Stimulated activated CD4-positive, alpha-beta T cell treated with anti-CD3 and anti-CD28 coated beads, Interleukin-1b, Interleukin-23, amount 100 ng/mL, for 24 hours (primary cell): ENCODE measurements around the gene SLC25A26.
"Not testable (repeated sequence)": the region's sequence is repeated elsewhere in the genome, so short reads cannot be mapped to it uniquely, and the experiment has no call there.

ENCODE experiments used
- DNase-seq, 4 experiments: peaks; one replicate each; pipeline ENCODE4 v3.0.0-alpha.2; 2020; ENCODE audit warnings: low read depth in 4 of 4, low spot score in 1 of 4

SLC25A26 gene

DNA sequence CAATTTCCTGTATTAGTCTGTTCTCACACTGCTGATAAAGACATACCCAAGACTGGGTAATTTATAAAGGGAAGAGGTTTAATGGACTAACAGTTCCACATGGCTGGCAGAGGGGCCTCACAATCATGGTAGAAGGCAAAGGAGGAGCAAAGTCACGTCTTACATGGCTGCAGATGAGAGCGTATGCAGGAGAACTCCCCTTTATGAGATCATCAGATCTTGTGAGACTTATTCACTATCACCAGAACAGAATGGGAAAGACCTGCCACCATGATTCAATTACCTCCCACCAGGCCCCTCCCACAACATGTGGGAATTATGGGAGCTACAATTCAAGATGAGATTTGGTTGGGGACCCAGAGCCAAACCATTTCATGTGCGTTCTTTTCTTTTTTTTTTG is 5.3 kb downstream of the SLC25A26 start:
- DNase-seq: not testable (repeated sequence)

GRCh38 chr3:66227051-66227450 is 6.2 kb downstream of the SLC25A26 start:
- DNase-seq: no peak

GRCh38 chr3:66227915-66228314 is 7.1 kb downstream of the SLC25A26 start:
- no peak for DNase-seq

GRCh38 chr3:66228707-66229106 is 7.9 kb downstream of the SLC25A26 start:
- no peak for DNase-seq

- no peak for DNase-seq
These were observed 9.1 kb downstream of the SLC25A26 start for GRCh38 chr3:66229931-66230330.

DNA sequence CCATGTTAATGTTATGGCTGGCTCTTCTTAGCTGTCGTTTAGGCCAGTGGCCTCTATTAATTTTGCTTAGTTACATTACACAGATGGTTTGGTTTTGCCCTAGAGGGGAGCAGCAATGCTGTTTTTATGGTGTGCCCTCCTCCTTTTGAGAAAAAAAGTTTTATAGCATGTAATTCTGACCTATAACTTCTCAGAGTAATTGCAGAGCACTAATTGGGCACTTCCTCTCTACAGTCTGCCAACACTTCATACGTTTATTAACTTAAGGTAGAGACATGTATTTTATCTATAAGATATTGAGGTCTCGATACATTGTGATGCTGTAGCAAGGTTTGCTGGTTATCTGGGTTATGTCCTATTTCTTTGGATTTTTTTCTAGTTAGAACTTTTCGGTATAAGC is 12.2 kb downstream of the SLC25A26 start:
- DNase-seq: no peak

DNA sequence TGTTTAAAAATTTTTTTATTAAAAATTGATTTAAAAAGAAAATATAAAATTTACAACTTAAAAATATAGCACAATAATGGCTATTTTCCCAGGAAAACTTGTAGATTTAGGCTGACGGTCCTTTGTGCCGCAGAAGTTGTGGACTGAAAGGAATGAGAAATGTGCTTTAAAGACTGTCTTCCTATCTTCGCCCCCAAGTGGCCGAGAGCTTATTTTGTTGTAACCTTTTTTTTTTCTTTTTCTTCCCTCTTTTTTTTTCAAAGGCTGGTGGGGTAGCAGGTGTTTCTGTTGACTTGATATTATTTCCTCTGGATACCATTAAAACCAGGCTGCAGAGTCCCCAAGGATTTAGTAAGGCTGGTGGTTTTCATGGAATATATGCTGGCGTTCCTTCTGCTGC is 15.5 kb downstream of the SLC25A26 start:
- no peak for DNase-seq

DNA sequence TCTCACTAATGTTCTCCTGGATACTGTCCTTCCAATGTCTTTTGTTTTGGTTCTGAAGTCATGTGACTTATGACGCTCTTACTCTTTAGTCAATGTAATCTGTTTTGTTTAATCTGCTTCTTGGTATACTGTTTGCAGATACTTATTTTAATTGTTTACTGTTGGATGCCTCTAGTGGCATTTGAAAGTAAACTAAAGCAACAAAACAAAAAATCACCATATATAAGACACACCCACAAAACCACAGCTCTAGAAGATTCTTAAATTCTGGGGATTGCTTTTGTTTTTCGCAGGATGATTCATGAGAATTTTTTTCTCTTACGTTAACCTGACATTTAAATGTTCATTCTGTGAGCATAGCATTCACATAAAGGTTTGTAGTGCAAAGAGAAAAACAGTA is 16.8 kb downstream of the SLC25A26 start:
- DNase-seq: no peak

GRCh38 chr3:66239513-66240123 is 18.8 kb downstream of the SLC25A26 start:
- no peak for DNase-seq

GRCh38 chr3:66241466-66241865 is 20.7 kb downstream of the SLC25A26 start:
- no peak for DNase-seq

DNA sequence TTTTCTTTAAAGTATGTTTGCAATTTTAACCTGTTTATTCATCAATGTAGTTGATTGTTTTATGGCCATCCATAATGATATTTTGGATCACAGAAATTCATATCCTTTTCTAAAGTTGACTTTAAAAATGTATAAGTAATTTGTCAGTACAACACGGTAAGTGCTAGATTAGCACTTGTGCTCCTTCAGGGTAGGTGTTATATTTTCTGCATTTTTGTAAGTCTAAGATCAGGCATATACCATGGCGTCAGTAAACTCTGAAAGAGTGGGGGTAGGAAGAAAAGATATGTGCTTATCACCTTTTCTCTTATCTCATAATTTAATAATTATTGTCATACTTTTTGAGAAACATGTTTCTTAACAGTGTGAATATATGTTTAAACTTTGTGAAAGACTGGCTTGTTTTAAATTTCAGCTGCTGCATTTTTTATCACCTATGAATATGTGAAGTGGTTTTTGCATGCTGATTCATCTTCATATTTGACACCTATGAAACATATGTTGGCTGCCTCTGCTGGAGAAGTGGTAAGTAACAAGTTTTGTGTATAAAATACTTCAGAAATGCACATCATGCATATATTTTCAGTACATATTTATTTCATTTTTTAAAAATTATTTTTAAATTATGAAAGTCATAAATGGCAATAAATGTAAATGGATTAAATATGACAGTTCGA is 22.1 kb downstream of the SLC25A26 start:
- DNase-seq: no peak

- no peak for DNase-seq
These were observed 27.8 kb downstream of the SLC25A26 start for GRCh38 chr3:66248641-66249040.

GRCh38 chr3:66253790-66254620 is 33.2 kb downstream of the SLC25A26 start:
- DNase-seq: no peak

DNA sequence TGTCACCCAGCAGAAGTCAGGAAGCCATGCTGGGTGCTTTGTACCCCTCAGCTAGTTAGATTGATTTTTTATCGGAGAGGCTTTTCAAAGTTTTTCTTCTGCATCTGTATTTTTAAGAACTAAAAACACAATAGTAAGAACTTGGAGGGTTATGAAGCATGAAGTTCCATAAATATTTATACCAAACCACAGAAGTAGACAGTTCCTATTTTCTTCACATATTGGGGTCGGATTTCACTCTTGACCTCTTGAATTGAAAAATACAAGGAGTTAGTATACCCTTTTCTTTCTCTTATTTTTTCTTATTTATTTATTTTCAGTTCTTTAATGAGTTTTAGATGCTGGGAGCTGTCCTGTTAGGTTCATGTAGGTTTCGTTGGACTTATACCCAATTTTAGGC is 35.1 kb downstream of the SLC25A26 start:
- no peak for DNase-seq

GRCh38 chr3:66256806-66257205 is 36.0 kb downstream of the SLC25A26 start:
- no peak for DNase-seq

DNA sequence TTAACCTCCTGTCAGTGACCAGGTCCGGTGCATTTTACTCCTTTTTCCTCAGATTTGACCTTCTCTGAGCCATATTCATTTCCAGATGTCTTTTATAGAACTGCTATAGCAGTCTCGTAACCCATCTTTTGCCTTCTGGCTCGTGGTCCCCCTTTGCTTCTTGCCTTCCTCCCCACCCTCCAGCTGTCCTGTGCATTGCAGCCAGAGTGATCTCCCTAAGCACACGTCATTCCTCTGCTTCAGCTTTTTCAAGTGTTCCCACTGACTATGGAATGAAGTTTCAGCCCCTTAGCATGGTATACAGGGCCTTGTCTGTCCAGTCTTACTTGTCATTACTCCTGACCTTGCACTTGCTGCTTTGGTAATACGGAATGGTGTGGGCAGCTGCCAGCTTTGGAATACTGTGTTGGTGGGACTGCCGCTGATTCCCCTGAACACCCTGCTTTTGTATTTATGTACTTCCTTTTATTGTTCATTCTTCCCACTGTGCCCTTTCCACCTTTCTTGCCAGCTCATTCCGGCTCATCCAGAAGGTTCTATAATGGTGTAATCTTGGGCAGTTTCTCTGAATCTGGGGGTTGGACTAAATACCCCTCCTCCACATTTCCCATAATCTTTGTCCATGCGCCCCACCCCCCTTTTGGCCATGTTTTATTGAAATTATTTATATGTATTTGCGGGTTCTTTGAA is 38.9 kb downstream of the SLC25A26 start:
- no peak for DNase-seq

DNA sequence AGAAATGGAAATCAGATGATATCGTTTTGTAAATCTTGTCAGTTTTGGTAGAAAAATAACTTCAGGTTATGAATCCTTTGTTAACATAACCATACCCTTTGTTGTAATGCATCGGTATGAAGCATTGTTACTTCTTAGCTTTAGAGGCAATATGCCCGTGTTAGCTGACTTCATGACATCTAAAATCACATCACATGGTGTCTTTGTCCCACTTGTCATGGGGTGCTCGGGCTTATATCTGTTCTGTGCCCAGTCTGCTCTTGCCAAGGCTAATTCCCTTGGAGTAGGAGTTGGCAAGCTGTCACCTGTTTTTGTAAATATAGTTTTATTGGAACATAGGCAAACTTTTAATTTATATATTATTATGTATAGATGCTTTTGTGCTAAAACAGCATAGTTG is 39.6 kb downstream of the SLC25A26 start:
- no peak for DNase-seq

GRCh38 chr3:66261355-66261754 is 40.6 kb downstream of the SLC25A26 start:
- DNase-seq: no peak

- DNase-seq: no peak
These were observed 44.8 kb downstream of the SLC25A26 start for GRCh38 chr3:66265649-66266048.

- DNase-seq: no peak
These were observed 45.8 kb downstream of the SLC25A26 start for GRCh38 chr3:66266551-66266950.

DNA sequence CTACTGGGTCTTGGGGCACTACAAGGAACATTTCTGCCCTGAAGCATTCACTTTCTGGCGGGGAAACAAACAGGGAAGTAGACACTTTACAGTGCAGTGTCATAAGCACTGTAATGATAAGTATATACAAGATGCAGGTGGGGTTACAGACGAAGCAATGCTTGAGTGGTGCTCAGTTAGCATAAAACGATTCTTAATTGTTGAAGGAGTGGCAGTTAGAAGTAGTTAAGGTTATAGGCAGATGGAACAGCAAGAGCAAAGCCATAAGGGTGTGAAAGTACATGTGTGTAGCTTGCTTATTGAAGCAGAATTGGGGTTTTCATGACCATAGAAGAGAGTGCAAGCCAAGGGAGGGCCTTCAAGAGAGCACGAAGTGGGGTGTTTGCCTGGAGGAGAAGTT is 46.2 kb downstream of the SLC25A26 start:
- no peak for DNase-seq

DNA sequence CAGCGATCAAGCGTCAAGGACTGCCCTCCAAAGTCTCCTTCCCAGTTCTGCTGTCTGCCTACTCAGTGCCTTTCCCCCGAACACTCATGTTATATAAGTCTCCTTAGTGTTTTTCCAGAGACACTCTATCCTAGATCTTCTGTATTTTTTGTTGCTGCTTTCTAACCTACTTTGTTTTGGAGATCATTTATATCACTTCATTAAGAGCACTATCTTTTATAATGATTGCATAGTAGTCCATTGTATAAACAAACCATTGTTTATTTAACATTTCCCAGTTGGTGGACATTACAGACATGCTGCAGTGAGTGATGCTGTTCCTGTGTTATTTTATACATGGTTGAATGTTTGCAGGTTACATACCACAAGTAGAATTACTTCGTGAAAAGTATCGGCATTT is 47.1 kb downstream of the SLC25A26 start:
- DNase-seq: no peak
